ENCODE results near the gene ACOT11.

- TF ChIP-seq, protein P1, sequence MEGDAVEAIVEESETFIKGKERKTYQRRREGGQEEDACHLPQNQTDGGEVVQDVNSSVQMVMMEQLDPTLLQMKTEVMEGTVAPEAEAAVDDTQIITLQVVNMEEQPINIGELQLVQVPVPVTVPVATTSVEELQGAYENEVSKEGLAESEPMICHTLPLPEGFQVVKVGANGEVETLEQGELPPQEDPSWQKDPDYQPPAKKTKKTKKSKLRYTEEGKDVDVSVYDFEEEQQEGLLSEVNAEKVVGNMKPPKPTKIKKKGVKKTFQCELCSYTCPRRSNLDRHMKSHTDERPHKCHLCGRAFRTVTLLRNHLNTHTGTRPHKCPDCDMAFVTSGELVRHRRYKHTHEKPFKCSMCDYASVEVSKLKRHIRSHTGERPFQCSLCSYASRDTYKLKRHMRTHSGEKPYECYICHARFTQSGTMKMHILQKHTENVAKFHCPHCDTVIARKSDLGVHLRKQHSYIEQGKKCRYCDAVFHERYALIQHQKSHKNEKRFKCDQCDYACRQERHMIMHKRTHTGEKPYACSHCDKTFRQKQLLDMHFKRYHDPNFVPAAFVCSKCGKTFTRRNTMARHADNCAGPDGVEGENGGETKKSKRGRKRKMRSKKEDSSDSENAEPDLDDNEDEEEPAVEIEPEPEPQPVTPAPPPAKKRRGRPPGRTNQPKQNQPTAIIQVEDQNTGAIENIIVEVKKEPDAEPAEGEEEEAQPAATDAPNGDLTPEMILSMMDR (IDR thresholded peaks at IDR 0.05): no peak
- no peak for TF ChIP-seq POLR2A (IDR thresholded peaks at IDR 0.05)
Measured at GRCh38 chr1:54542962-54543539, 5.0 kb upstream of the ACOT11 start.
